ENCODE measurements around the gene ESPN.
"Not testable (repeated sequence)": the region's sequence is repeated elsewhere in the genome, so short reads cannot be mapped to it uniquely, and the experiment has no call there.

Gene ESPN

DNA sequence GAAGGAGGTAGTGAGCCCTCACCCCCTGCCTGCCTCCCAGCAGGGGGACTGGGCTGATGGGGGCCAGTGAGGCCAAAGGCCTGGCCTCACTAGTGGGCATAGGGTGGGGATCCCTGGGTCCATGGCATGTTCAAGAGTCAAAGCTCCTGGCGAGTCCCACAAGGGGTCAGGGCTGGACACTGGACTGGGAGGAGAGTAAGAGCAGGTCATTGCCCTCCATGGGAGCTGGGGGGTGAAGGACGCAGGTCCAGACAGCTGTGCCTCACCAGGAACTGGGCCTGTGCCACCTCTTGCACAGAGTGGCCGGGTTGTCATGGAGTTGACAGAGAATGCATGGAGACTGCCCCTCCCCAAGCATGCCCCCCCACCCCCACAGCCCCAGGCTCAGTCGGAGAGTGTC lies 21.4 kb downstream of the ESPN start:
- H2BK5ac ChIP-seq (ENCODE audit: low read depth, low read length, poor library complexity); H2BK120ac ChIP-seq (ENCODE audit: insufficient read depth, low read length, poor library complexity); H3K9ac ChIP-seq (ENCODE audit: low read length); H2BK12ac ChIP-seq (ENCODE audit: low read length); H3K4me3 ChIP-seq (ENCODE audit: low read depth, low read length); H4K12ac ChIP-seq (ENCODE audit: low read depth, low read length); H3K79me1 ChIP-seq (ENCODE audit: low read length); H2AK5ac ChIP-seq (ENCODE audit: low read length); H3K14ac ChIP-seq (ENCODE audit: low read length); H3K36me3 ChIP-seq (ENCODE audit: control insufficient read depth in 1 of 2, insufficient read depth in 2 of 2, low read length in 2 of 2); H4K91ac ChIP-seq (ENCODE audit: low read depth, low read length); DNase-seq; H3K4ac ChIP-seq (ENCODE audit: low read depth, low read length); H4K8ac ChIP-seq (ENCODE audit: low read depth, low read length); H3K79me2 ChIP-seq (ENCODE audit: control insufficient read depth, insufficient read depth, low read length, poor library complexity); H3K9me3 ChIP-seq (ENCODE audit: insufficient read depth, low read depth, low read length); H3K23ac ChIP-seq (ENCODE audit: low read length); H3K4me2 ChIP-seq (ENCODE audit: low read length); H2AFZ ChIP-seq (ENCODE audit: insufficient read depth, low read length, poor library complexity); H3K27ac ChIP-seq (ENCODE audit: low read depth, low read length); H3K18ac ChIP-seq (ENCODE audit: low read length): not testable (repeated sequence)
- WGBS (ENCODE audit: extremely low coverage, insufficient coverage, insufficient read length), result no CpG with 5 or more reads among the region's 4 CpGs
- Histone ChIP-seq H3K4me1 (ENCODE audit: control insufficient read depth in 1 of 2, insufficient read depth in 2 of 2, low read length in 2 of 2) (peaks cover 4 to 13% of the 10 kb centered on the region in 2 experiments), H3K27me3 (ENCODE audit: insufficient read depth, low read length) (peaks cover 21% of the 10 kb centered on the region)

- Histone ChIP-seq H3K27ac (ENCODE audit: low read depth, low read length) (no peak overlapping the region), H3K23ac (ENCODE audit: low read length) (no peak overlapping the region), H3K79me2 (ENCODE audit: control insufficient read depth, insufficient read depth, low read length, poor library complexity) (no peaks in the 10 kb centered on the region), H4K8ac (ENCODE audit: low read depth, low read length) (peak overlapping the region; percentile 21), H3K9me3 (ENCODE audit: insufficient read depth, low read depth, low read length) (no peaks in the 10 kb centered on the region), H3K36me3 (ENCODE audit: control insufficient read depth in 1 of 2, insufficient read depth in 2 of 2, low read length in 2 of 2) (no peaks in the 10 kb centered on the region), H3K27me3 (ENCODE audit: insufficient read depth, low read length) (peaks cover 21% of the 10 kb centered on the region), H2BK12ac (ENCODE audit: low read length) (no peak overlapping the region), H2AFZ (ENCODE audit: insufficient read depth, low read length, poor library complexity) (no peak overlapping the region), H2BK5ac (ENCODE audit: low read depth, low read length, poor library complexity) (no peak overlapping the region), H3K4ac (ENCODE audit: low read depth, low read length) (no peak overlapping the region), H3K4me1 (ENCODE audit: control insufficient read depth in 1 of 2, insufficient read depth in 2 of 2, low read length in 2 of 2) (peaks cover 4 to 13% of the 10 kb centered on the region in 2 experiments), H2AK5ac (ENCODE audit: low read length) (no peak overlapping the region), H3K9ac (ENCODE audit: low read length) (no peak overlapping the region), H3K18ac (ENCODE audit: low read length) (peak overlapping the region; percentile 5), H3K14ac (ENCODE audit: low read length) (no peak overlapping the region), H4K12ac (ENCODE audit: low read depth, low read length) (no peak overlapping the region), H3K79me1 (ENCODE audit: low read length) (no peaks in the 10 kb centered on the region), H4K91ac (ENCODE audit: low read depth, low read length) (no peak overlapping the region), H3K4me2 (ENCODE audit: low read length) (peak overlapping the region; percentile 73), H2BK120ac (ENCODE audit: insufficient read depth, low read length, poor library complexity) (peak overlapping the region; percentile 11), H3K4me3 (ENCODE audit: low read depth, low read length) (peak overlapping the region; percentile 18)
- DNase-seq, result no peak
- no CpG with 5 or more reads among the region's 4 CpGs for WGBS (ENCODE audit: extremely low coverage, insufficient coverage, insufficient read length)
These were observed 22.1 kb downstream of the ESPN start for GRCh38 chr1:6446665-6447015.

DNA sequence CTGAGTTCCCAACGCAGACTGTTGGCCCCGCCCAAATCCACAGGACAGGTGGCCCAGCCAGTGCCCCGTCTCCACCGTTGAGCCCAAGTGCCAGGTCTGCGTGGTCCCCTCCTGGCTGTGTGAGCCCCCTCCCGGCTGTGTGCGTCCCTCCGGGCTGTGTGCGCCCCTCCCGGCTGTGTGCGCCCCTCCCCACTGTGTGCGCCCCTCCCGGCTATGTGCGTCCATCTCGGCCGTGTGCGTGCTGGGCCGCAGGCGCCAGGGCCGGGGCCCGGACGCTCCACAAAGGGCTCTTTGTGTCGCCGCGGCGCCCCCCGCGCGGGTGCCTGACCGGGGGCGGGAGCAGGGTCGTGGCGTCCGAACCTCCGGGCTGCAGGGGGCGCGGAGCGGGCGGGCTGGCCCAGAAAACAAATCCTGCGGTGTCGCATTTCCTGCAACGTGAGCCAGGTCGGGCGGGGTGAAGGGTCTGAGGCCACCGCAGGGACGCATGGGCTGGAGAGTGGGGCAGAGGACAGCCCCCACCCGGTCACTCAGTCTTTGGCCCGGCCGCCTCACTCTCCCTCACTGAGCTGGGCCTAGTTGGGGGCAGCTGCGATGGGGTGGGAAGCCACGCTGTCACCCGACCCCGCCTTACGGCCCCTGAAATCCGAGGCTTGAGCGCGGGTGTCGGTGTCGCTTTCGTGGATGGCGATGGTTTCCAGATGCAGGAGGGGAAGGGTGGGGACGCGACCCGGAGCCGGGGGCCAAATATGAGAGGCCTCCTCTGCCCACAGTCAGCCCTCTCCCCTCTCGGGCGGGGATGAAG lies 22.6 kb downstream of the ESPN start:
- no peaks in the 10 kb centered on the region for H3K79me1 ChIP-seq (ENCODE audit: low read length)
- no peak overlapping the region for H4K91ac ChIP-seq (ENCODE audit: low read depth, low read length)
- peaks cover 4 to 13% of the 10 kb centered on the region in 2 experiments for H3K4me1 ChIP-seq (ENCODE audit: control insufficient read depth in 1 of 2, insufficient read depth in 2 of 2, low read length in 2 of 2)
- H3K4ac ChIP-seq (ENCODE audit: low read depth, low read length), result no peak overlapping the region
- H3K9ac ChIP-seq (ENCODE audit: low read length), result no peak overlapping the region
- H3K79me2 ChIP-seq (ENCODE audit: control insufficient read depth, insufficient read depth, low read length, poor library complexity), result no peaks in the 10 kb centered on the region
- no peak overlapping the region for H2BK12ac ChIP-seq (ENCODE audit: low read length)
- H2BK120ac ChIP-seq (ENCODE audit: insufficient read depth, low read length, poor library complexity), result peak overlapping the region; percentile 11
- H3K36me3 ChIP-seq (ENCODE audit: control insufficient read depth in 1 of 2, insufficient read depth in 2 of 2, low read length in 2 of 2), result no peaks in the 10 kb centered on the region
- H3K4me2 ChIP-seq (ENCODE audit: low read length), result peak overlapping the region; percentile 73
- no peak overlapping the region for H4K12ac ChIP-seq (ENCODE audit: low read depth, low read length)
- no peak overlapping the region for H3K23ac ChIP-seq (ENCODE audit: low read length)
- H2BK5ac ChIP-seq (ENCODE audit: low read depth, low read length, poor library complexity), result no peak overlapping the region
- H3K27me3 ChIP-seq (ENCODE audit: insufficient read depth, low read length), result peaks cover 21% of the 10 kb centered on the region
- no peaks in the 10 kb centered on the region for H3K9me3 ChIP-seq (ENCODE audit: insufficient read depth, low read depth, low read length)
- no peak overlapping the region for H2AK5ac ChIP-seq (ENCODE audit: low read length)
- peak overlapping the region; percentile 5 for H3K18ac ChIP-seq (ENCODE audit: low read length)
- peak overlapping the region; percentile 21 for H4K8ac ChIP-seq (ENCODE audit: low read depth, low read length)
- no peak for DNase-seq
- H3K4me3 ChIP-seq (ENCODE audit: low read depth, low read length), result peak overlapping the region; percentile 52
- no CpG with 5 or more reads among the region's 67 CpGs for WGBS (ENCODE audit: extremely low coverage, insufficient coverage, insufficient read length)
- peak overlapping the region; percentile 71 for H2AFZ ChIP-seq (ENCODE audit: insufficient read depth, low read length, poor library complexity)
- no peak overlapping the region for H3K27ac ChIP-seq (ENCODE audit: low read depth, low read length)
- no peak overlapping the region for H3K14ac ChIP-seq (ENCODE audit: low read length)

DNA sequence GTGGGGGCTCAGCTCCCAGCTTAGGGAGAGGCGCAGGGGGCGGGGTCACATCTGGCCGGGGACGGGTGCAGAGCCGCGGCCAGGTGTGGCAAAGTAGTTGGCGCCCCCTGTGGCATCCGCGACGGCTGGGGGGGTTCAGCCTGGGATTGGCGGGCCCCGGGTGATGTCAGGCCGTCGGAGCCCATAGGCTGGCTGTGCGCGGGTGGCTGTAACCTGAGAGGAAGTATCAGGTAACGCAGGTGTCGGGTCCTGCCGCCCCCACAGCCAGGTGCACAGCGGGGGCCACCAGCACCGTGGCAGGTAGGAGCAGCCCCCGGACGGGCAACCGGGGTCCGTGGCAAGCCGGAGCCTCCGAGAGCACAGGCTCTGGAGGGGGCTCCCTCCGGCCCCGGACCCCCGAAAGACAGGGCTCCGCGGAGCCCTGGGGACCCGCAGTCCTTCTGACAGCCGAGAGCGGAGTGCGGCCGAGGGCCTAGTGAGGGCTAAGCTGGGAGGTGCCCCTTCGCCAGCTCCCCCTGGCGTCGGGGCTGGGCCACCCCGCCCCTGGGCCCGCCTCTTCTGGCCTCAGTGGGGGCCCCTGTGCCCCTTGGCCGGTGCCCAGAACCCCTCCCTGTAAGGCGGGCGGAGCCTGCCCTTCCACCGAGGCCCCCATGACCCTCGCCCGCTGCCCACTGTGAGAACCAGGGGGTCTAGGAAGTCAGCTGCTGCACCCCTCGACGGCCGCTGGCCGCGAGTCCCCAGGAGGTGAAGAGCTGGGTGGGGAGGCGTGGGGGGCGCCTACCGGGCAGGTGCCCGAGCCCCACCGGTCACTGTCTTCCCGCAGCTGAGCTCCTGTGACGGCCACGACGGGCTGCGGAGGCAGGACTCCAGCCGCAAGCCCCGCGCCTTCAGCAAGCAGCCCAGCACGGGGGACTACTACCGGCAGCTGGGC lies 23.5 kb downstream of the ESPN start:
- Histone ChIP-seq H3K27me3 (ENCODE audit: insufficient read depth, low read length) (peaks cover 21% of the 10 kb centered on the region), H4K91ac (ENCODE audit: low read depth, low read length) (no peak overlapping the region), H2AK5ac (ENCODE audit: low read length) (no peak overlapping the region), H3K27ac (ENCODE audit: low read depth, low read length) (no peak overlapping the region), H4K8ac (ENCODE audit: low read depth, low read length) (no peak overlapping the region), H3K79me2 (ENCODE audit: control insufficient read depth, insufficient read depth, low read length, poor library complexity) (no peaks in the 10 kb centered on the region), H3K4me2 (ENCODE audit: low read length) (peak overlapping the region; percentile 73), H3K4me3 (ENCODE audit: low read depth, low read length) (no peak overlapping the region), H2BK5ac (ENCODE audit: low read depth, low read length, poor library complexity) (no peak overlapping the region), H3K9me3 (ENCODE audit: insufficient read depth, low read depth, low read length) (no peaks in the 10 kb centered on the region), H3K9ac (ENCODE audit: low read length) (no peak overlapping the region), H3K23ac (ENCODE audit: low read length) (no peak overlapping the region), H2BK12ac (ENCODE audit: low read length) (no peak overlapping the region), H3K4me1 (ENCODE audit: control insufficient read depth in 1 of 2, insufficient read depth in 2 of 2, low read length in 2 of 2) (peaks cover 4 to 13% of the 10 kb centered on the region in 2 experiments), H3K79me1 (ENCODE audit: low read length) (no peaks in the 10 kb centered on the region), H4K12ac (ENCODE audit: low read depth, low read length) (no peak overlapping the region), H3K18ac (ENCODE audit: low read length) (no peak overlapping the region), H3K4ac (ENCODE audit: low read depth, low read length) (no peak overlapping the region), H3K14ac (ENCODE audit: low read length) (no peak overlapping the region), H3K36me3 (ENCODE audit: control insufficient read depth in 1 of 2, insufficient read depth in 2 of 2, low read length in 2 of 2) (no peaks in the 10 kb centered on the region), H2AFZ (ENCODE audit: insufficient read depth, low read length, poor library complexity) (no peak overlapping the region), H2BK120ac (ENCODE audit: insufficient read depth, low read length, poor library complexity) (no peak overlapping the region)
- no CpG with 5 or more reads among the region's 68 CpGs for WGBS (ENCODE audit: extremely low coverage, insufficient coverage, insufficient read length)
- DNase-seq, result no peak
